ENCODE measurements around the gene ROCK2. TPM values are rescaled to one million over a fixed set of nuclear protein-coding genes. Genes with fewer than 3 reads are reported as not detected.
"Not testable (repeated sequence)": the region's sequence is repeated elsewhere in the genome, so short reads cannot be mapped to it uniquely, and the experiment has no call there.

The ROCK2 gene
- polyA plus RNA-seq, 1 experiment, result 6.0 TPM

DNA sequence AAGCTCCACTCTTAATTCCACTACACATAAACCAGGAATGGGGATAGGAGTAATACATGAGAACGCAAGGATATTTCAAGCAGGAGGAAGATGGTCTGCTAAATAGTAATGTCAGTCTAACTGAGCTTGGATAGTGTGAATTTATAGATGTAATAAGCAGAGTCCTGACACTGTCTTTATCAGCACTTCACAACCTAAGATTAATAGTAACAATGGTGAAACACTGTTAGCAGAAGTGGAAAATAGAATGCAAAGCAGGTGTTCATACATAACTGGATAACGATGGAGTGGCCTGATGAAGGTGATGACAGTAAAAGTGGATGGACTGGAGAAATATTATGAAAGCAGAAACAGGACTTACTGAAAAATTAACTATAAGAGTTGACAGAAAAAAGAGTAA lies 80.4 kb downstream of the ROCK2 start:
- Histone ChIP-seq H3K27me3 (ENCODE audit: control insufficient read depth, insufficient read depth, low read length) (no peaks in the 10 kb centered on the region), H3K36me3 (ENCODE audit: control insufficient read depth, insufficient read depth, low read length) (no peaks in the 10 kb centered on the region; the same call in 1 of the 2 replicates), H3K4me3 (ENCODE audit: low read depth, low read length) (no peak overlapping the region)
- TF ChIP-seq, protein P1, sequence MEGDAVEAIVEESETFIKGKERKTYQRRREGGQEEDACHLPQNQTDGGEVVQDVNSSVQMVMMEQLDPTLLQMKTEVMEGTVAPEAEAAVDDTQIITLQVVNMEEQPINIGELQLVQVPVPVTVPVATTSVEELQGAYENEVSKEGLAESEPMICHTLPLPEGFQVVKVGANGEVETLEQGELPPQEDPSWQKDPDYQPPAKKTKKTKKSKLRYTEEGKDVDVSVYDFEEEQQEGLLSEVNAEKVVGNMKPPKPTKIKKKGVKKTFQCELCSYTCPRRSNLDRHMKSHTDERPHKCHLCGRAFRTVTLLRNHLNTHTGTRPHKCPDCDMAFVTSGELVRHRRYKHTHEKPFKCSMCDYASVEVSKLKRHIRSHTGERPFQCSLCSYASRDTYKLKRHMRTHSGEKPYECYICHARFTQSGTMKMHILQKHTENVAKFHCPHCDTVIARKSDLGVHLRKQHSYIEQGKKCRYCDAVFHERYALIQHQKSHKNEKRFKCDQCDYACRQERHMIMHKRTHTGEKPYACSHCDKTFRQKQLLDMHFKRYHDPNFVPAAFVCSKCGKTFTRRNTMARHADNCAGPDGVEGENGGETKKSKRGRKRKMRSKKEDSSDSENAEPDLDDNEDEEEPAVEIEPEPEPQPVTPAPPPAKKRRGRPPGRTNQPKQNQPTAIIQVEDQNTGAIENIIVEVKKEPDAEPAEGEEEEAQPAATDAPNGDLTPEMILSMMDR (IDR thresholded peaks at IDR 0.05; ENCODE audit: insufficient read depth, low read depth, low read length), result no peak
- ChIA-PET CTCF (no interaction called here), POLR2A (no interaction called here)
- no peak for DNase-seq (ENCODE audit: low read depth)

DNA sequence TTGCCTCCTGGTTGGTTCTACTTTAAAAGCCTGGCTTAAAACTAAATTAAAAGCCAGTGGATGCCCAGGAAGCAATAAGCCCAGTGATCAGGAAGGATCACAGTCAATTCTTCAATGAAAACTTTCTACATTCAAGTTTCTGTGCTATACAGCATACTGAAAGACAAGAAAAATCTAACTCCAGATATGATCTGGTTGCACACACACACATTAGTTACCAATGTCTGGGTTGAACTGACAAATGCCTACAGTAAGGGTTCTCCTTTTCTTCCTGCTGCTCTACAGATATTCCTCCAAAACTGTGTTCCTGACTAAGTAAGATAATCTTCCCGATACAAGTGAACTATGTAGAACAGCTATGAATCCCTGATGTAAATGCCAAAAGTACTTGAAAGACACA lies 81.3 kb downstream of the ROCK2 start:
- ChIA-PET POLR2A (no interaction called here), CTCF (no interaction called here)
- TF ChIP-seq, protein P1 (IDR thresholded peaks at IDR 0.05; ENCODE audit: insufficient read depth, low read depth, low read length), result no peak
- DNase-seq (ENCODE audit: low read depth), result no peak
- Histone ChIP-seq H3K27me3 (ENCODE audit: control insufficient read depth, insufficient read depth, low read length) (no peaks in the 10 kb centered on the region), H3K4me3 (ENCODE audit: low read depth, low read length) (no peak overlapping the region), H3K36me3 (ENCODE audit: control insufficient read depth, insufficient read depth, low read length) (no peaks in the 10 kb centered on the region; the same call in 1 of the 2 replicates)

DNA sequence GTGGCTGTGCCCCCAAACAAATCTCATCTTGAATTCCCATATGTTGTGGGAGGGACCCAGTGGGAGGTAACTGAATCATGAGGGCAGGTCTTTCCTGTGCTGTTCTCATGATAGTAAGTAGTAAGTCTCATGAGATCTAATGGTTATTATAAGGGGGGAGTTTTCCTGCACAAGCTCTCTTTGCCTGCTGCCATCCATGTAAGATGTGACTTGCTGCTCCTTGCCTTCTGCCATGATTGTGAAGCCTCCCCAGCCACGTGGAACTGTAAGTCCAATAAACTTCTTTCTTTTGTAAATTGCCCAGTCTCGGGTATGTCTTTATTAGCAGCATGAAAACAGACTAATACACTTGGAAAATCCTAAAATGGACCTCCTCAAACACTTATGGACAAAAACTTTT lies 82.0 kb downstream of the ROCK2 start:
- H3K36me3 ChIP-seq (ENCODE audit: control insufficient read depth, insufficient read depth, low read length); POLR2A ChIA-PET; H3K4me3 ChIP-seq (ENCODE audit: low read depth, low read length); H3K27me3 ChIP-seq (ENCODE audit: control insufficient read depth, insufficient read depth, low read length); DNase-seq (ENCODE audit: low read depth): not testable (repeated sequence)
- CTCF ChIA-PET, result interaction anchor here (1.3 kb wide), 1 partner anchor 149 kb away, joined by 3 read pairs; no protein-coding TSS in a partner anchor

DNA sequence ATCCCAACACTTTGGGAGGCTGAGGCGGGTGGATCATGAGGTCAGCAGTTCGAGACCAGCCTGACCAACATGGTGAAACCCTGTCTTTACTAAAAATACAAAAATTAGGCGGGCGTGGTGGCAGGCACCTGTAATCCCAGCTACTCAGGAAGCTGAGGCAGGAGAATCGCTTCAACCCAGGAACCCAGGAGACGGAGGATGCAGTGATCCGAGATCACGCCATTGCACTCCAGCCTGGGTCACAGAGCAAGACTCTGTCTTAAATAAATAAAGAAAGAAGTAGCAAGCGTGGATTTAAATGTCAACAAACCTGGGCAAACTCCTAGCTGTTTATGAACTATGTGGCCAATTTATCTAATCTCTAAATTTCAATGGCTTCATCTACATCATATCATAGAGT lies 82.9 kb downstream of the ROCK2 start:
- H3K4me3 ChIP-seq (ENCODE audit: low read depth, low read length); H3K36me3 ChIP-seq (ENCODE audit: control insufficient read depth, insufficient read depth, low read length); H3K27me3 ChIP-seq (ENCODE audit: control insufficient read depth, insufficient read depth, low read length); DNase-seq (ENCODE audit: low read depth); POLR2A ChIA-PET: not testable (repeated sequence)
- CTCF ChIA-PET, result interaction anchor here (1.3 kb wide), 1 partner anchor 150 kb away, joined by 3 read pairs; no protein-coding TSS in a partner anchor

DNA sequence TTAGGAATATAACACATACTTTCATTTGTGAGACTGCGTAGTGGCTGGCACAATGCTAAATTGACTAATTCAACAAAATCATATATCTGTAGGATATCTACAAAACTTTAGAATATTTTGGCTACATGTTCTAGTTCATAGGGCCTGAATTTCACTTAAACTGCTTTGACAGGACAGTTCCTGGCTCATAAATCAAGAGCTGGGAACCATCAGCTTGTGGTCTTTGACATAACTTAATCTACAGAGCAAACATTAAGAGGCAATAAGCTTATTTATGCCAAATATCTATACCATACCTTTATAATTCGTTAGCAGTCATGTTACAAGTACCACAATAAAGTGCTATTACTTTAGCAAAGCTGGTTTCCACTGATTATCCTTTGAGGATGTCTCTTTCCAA lies 83.5 kb downstream of the ROCK2 start:
- ChIA-PET POLR2A (no interaction called here), CTCF (interaction anchor here (1.3 kb wide), 1 partner anchor 151 kb away, joined by 3 read pairs; no protein-coding TSS in a partner anchor)
- no peaks in the 10 kb centered on the region for H3K27me3 ChIP-seq (ENCODE audit: control insufficient read depth, insufficient read depth, low read length)
- DNase-seq (ENCODE audit: low read depth), result no peak
- H3K36me3 ChIP-seq (ENCODE audit: control insufficient read depth, insufficient read depth, low read length), result peaks cover 1% of the 10 kb centered on the region
- TF ChIP-seq, protein P1 (IDR thresholded peaks at IDR 0.05; ENCODE audit: insufficient read depth, low read depth, low read length), result no peak
- H3K4me3 ChIP-seq (ENCODE audit: low read depth, low read length), result no peak overlapping the region

DNA sequence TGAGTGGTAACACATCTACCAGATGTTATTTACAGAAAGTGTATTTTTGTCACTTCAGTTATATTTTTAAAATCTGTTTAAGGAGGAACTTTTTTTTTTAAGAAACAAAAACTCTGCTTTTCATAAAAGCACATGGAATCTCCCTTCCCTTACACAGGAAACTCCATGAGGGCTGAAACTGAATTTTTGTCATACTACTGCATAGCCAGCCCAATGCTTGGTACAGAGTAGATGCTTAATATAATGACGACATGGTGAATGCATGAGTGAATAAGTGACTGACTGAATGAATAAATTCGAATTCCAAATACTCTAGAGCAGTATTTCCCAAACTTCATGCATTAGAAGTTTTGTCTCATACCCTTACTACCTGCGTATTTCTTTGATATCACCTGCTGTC lies 86.5 kb downstream of the ROCK2 start:
- Histone ChIP-seq H3K27me3 (ENCODE audit: control insufficient read depth, insufficient read depth, low read length) (no peaks in the 10 kb centered on the region), H3K4me3 (ENCODE audit: low read depth, low read length) (no peak overlapping the region), H3K36me3 (ENCODE audit: control insufficient read depth, insufficient read depth, low read length) (peaks cover 1% of the 10 kb centered on the region; the same call in 1 of the 2 replicates)
- ChIA-PET POLR2A (no interaction called here), CTCF (no interaction called here)
- TF ChIP-seq, protein P1 (IDR thresholded peaks at IDR 0.05; ENCODE audit: insufficient read depth, low read depth, low read length), result no peak
- no peak for DNase-seq (ENCODE audit: low read depth)
